LNCAP (cell line): Measurements from ENCODE around the gene DTNBP1.

Source experiments
- TF ChIP-seq, protein P1 (sequence below): fragments of 450-650 bp; IDR thresholded peaks from 2 replicates; pipeline ENCODE4 v1.5.1; 2017; ENCODE audit warnings: mild to moderate bottlenecking

Gene DTNBP1

DNA sequence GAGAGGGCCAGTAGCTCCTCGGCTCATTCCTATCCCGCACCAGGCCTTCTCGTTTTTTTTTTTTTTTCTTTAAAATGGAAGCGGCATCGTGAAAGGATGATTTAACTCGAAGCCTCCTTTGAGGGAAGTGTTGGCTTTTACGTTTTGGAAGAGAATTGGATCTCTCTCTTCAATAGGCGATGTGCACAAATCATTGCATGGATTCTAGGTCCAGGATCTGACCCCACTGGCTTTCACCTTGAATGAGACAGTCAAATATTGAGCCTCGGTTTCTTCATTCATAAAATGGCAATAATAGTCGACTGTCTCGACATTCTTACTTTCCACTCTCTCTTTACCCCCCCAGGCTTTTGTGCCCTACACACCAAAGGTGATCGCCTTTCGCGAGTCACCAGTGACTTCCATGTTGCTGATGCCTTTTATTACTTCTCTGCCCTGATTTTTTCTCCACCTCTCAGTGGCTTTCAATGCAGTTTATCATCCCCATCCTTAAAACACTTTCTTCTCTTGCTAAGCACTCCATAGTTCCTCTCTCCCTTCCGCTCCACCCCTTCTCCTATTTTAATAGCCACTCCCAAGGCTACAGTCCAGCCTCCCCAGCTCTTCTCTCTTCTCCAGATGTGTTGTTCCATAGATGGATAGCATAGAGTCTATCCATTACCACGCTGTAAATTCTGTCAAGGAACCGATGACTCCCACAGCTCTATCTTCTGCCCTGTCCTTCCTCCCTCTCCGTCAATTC, 473 bp upstream of the DTNBP1 start:
- TF ChIP-seq, protein P1, sequence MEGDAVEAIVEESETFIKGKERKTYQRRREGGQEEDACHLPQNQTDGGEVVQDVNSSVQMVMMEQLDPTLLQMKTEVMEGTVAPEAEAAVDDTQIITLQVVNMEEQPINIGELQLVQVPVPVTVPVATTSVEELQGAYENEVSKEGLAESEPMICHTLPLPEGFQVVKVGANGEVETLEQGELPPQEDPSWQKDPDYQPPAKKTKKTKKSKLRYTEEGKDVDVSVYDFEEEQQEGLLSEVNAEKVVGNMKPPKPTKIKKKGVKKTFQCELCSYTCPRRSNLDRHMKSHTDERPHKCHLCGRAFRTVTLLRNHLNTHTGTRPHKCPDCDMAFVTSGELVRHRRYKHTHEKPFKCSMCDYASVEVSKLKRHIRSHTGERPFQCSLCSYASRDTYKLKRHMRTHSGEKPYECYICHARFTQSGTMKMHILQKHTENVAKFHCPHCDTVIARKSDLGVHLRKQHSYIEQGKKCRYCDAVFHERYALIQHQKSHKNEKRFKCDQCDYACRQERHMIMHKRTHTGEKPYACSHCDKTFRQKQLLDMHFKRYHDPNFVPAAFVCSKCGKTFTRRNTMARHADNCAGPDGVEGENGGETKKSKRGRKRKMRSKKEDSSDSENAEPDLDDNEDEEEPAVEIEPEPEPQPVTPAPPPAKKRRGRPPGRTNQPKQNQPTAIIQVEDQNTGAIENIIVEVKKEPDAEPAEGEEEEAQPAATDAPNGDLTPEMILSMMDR: no peak

DNA sequence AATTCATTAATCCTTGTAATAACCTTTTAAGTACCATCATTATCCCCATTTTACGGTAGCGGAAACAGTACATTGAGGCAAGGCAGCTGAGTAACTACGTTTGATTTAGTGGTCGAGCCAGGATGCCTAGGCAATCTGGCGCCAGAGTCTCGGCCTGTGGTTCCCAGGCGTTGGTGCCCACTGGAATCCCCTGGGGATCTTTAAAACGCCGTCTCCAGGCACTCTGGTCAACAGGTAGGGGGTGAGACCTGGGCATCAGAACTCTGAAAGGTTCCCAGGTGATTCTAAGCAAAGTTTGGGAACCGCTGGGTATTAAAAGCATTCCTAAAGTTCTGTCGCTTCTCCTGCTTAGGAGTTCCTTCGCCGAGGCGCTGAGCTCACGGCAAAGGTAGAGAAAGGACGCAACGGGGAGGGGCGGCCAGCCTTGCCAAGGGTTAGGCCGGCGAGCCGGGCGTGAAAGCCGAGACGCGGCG, 939 bp downstream of the DTNBP1 start:
- TF ChIP-seq, protein P1: no peak

DNA sequence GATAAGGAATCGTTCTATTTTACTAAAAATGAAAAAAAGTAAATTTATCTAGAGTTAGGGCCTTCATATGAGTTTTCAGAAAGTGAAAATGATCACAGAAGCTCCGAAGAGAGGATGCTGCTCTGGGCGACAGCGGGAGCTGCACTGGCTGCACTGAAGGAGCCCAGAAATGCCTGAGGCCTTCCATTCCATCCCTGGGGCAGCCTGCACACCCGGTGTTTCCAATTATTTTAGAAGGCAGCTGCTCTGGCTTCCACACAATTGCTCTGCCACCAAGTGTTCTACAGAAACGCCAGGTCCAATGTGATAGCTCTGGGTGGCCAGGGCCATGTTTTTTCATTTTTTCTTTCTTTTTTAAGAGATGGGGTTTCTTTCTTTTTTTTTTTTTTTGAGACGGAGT, 3.6 kb downstream of the DTNBP1 start:
- TF ChIP-seq, protein P1: no peak

DNA sequence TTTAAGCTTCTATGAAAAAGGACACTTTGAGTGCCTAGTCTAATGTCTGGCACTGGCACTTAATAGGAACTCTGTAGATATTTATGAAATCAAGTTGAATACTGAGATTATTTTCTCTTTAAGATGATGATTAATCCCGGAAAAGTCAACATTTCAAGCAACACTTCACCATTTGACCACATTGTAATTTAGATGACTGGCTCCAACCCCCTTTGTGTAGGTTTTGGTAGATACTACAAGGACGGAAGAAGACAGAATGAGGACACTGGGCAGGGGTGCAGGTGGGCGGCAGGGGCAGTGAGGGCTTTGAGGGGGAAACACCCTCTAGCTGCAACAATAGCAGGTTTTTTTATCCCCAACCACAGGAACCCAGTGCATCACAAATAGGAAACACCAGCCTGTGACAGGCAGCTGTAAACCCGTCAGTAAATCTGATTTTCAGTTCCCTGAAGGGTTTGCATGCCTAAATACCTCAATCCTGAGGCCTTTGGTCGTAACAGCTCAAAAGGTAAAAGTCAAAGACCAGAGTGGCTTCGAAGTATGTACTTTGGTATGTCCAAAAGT, 4.6 kb downstream of the DTNBP1 start:
- TF ChIP-seq, protein P1: no peak

DNA sequence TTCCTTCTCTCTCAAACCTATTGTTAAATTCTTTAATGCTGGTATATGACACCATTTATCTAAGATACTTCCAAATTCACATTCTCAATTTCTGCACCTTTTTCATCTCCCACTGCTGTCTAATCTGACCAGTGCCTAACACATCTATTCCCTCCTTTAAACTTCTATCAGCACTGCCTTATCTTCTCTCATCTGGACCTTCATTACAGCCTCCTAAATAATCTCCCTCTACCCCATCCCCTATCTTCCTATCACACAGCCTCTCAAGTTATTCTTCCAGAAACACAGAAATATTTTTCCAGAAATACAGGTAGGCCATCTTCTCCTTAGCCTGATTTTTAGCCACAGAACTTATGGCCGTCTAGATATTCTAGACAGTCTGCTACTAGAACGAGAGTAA, 5.5 kb downstream of the DTNBP1 start:
- TF ChIP-seq, protein P1: no peak

DNA sequence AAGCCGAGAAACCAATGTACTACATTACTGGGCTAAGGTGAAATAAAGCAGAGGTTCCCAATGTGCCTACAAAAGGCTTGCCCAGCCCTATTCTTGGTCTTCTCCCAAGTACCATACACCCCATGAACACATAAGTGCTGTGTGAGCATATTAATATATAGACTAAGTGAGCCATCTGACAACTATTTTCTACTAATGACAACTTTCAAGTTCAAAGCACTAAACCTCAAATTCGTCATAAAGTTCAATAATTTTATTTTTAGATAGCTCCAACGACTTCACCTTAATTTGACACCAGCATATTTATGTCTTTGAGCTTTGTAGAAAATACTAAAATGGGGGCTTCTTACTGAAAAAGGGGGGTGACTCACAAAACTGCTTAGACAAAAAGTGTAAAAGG, 6.7 kb downstream of the DTNBP1 start:
- TF ChIP-seq, protein P1: no peak

DNA sequence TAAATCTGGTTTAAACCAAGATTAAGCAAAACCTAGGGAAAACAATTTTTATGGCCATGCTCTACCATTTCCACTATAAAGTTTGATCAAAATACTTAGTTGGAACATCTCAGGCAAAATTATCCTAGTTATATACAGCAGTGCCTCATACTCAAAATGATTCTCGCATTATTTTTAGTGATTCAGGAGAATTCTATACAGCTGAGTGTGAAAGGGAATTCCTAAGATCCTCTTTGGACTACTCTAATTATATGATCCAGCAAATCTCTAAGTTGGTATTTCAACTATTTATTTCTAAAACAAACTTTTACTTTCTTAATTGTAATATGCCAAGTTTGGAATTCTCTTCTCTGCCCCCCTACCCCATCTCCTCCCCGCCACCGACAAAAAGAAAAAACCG, 8.6 kb downstream of the DTNBP1 start:
- TF ChIP-seq, protein P1: no peak
